Frontal cortex (tissue), 4 donors: ENCODE measurements around the gene CEBPZ. TPM values are rescaled to one million over a fixed set of nuclear protein-coding genes. Genes with fewer than 3 reads are reported as not detected.

ENCODE experiments used
- DNase-seq, 2 donors: peaks; one replicate each; pipeline ENCODE4 v3.0.0; 2012; ENCODE audit warnings: low spot score in 2 of 2
- FAIRE-seq: peaks from 2 replicates; lab custom pipeline; 2012; peaks lifted over from hg19 to GRCh38; lab: Jason Lieb, UNC
- total RNA-seq: library from RNA; depleted of rRNA; stranded (reverse); fragments of >200 nt; gene quantifications from one replicate; pipeline ENCODE4 v1.2.3, GENCODE V29; 2014
- donor health status: control.
- donor health status: control.
- donor health status: control.

The CEBPZ gene, protein sequence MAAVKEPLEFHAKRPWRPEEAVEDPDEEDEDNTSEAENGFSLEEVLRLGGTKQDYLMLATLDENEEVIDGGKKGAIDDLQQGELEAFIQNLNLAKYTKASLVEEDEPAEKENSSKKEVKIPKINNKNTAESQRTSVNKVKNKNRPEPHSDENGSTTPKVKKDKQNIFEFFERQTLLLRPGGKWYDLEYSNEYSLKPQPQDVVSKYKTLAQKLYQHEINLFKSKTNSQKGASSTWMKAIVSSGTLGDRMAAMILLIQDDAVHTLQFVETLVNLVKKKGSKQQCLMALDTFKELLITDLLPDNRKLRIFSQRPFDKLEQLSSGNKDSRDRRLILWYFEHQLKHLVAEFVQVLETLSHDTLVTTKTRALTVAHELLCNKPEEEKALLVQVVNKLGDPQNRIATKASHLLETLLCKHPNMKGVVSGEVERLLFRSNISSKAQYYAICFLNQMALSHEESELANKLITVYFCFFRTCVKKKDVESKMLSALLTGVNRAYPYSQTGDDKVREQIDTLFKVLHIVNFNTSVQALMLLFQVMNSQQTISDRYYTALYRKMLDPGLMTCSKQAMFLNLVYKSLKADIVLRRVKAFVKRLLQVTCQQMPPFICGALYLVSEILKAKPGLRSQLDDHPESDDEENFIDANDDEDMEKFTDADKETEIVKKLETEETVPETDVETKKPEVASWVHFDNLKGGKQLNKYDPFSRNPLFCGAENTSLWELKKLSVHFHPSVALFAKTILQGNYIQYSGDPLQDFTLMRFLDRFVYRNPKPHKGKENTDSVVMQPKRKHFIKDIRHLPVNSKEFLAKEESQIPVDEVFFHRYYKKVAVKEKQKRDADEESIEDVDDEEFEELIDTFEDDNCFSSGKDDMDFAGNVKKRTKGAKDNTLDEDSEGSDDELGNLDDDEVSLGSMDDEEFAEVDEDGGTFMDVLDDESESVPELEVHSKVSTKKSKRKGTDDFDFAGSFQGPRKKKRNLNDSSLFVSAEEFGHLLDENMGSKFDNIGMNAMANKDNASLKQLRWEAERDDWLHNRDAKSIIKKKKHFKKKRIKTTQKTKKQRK
- total RNA-seq, result 51.4 TPM

DNA sequence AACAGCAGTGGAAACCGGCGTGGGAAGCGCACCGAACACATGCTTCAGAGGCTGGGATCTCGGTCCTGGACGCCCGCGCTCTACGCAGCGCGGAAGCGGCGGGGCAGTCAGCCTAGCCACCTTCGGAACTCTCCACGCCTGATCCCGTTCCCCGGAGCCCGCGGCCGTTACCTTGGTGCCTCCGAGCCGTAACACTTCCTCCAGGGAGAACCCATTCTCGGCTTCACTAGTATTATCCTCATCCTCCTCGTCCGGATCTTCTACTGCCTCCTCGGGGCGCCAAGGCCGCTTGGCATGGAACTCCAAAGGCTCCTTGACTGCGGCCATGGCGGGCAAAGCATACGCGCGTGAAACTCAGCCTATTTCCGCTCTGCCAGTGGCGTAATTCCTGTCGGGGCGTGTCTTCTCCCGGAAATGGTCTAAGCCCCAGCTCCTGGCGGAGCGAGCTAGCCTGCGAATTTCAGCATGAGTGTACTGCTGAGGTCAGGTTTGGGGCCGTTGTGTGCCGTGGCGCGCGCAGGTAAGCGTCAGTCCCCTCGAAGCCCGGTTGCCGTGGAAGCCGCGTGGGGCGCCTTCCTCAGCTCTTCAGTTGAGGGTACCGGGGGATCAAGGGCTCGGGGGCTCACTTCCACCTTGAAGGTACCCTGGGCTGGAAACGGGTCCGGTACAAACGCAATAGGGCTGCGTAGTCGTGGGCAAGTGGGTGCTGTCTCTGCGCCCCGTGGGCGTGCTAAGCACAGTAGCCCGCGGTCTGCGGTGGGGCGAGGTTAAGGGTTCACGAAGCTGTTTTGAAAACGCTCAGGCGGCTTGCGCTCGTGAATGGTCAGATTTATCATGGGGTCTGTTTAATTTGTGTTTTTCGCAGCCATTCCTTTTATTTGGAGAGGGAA is at the start of gene CEBPZ, which contains the start of gene NDUFAF7:
Gene CEBPZ, minus strand, starts transcription at position 356 of the 890 bp plus-strand sequence. Its CDS starts 29 bp downstream, at position 327.
Gene NDUFAF7, plus strand, starts transcription at position 418 of the 890 bp plus-strand sequence. Its CDS starts 48 bp downstream, at position 466.
- FAIRE-seq (no peak), DNase-seq (peak; percentile 64 to 92)

DNA sequence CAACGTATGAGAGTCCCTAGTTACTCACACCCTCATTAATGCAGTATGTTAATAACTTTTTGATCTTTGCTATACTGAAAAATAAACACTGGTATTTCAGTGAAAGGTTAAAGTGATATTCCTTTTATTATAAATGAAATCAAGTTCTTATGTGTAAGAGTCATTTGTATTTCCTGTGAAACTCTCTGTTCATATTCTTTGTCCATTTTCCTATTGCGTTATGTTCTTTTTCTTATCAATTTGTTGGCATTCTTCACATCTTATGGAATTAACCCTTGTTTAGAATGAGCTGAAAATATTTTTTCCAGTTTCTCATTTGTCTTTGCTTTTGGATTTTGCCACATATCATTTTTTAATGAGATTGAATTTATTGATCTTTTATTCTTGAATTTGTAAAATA is 44.9 kb upstream of the CEBPZ start:
- no peak for FAIRE-seq
- DNase-seq, result no peak

DNA sequence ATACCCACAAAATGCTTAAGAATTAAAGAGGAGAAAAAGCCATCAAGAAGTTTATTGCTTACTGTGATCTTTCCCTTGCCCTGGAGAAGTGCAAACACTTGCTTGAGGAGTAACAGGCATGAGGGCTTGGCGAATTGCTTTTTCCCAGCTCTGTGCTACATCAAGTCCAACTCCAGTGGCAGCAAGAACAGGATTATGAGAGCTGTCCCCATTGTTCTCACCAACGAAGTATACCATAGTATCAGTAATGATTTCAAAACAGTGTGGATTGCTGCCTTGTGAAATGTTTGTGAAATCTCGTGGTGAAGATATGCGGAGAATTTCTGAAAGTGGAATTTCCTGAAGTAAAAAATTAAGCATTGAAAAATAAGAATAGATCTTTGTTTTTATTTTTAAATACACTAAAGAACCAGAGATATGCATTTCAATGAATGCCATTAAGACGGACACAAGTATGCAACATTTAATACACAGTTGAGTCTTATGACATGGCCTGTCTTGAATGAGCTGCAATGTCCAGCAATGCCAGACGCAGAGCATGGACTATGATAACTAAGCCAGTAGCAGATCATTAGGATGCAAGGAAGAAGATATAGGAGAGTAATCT is 43.1 kb upstream of the CEBPZ start:
- DNase-seq (no peak), FAIRE-seq (no peak)

DNA sequence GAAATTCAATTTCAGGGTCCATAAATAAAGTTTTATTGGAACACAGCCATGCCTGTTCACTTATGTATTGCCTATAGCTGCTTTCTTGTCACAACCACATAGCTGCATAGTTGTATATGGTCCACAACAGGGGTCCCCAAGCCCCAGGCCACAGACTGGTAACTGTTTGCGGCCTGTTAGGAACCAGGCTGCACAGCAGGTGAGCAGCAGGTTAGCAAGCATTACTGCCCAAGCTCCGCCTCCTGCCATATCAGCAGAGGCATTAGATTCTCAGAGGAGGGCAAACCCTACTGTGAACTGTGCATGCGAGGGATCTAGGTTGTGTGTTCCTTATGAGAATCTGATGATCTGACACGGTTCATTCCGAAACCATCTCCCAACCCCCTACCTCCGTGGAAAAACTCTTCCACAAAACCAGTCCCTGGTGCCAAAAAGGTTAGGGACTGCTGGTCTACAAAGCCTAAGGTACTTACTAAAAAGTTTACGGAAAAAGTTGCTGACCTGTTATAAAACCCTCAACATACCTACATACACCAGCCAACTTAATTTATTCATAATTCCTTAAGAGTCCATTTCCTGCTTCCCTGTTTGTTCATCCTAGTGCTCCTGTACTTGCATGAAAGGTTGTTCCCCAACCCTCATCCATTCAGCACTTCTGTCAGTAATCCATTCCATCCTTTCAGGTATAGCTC is 40.1 kb upstream of the CEBPZ start:
- FAIRE-seq, result no peak
- no peak for DNase-seq

DNA sequence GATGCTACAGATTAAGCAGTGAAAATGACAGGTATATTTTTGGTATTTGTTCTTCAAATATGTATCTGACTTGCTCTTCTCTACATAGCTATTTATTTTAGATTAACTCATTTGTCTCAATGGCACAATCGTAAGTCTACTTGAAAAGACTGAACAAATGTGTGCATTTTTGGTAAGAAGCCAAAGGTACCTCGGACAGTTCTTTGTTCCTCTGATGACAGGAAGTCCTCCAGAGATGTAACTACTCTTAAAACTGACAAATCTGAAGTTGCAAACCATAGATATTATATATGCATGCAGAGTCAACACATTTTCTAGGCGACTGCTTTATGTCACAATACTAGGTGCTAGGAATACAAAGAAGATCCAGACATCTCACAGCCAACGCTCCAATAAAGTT is 36.7 kb upstream of the CEBPZ start:
- no peak for FAIRE-seq

DNA sequence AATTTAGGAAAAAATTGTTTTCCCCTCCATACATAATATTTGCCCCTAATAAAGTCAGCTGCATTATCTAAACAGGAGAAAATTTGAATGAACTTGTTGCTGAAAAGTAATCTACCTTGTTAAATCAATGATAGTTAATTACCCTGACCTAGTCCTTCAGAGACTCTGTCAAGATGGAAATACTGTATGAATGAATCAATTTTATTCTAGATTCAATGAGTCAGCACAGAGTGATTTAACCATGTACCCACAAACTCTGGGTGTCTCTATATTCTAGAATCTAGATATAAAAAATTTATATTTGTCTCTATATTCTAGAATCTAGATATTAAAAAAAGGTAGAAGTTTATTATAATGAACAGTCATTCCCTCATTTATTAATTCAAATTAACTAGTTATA is 36.3 kb upstream of the CEBPZ start:
- FAIRE-seq (no peak), DNase-seq (no peak)

More for the DNA sequence above, 36.7 kb upstream of the CEBPZ start:
- no peak for DNase-seq

DNA sequence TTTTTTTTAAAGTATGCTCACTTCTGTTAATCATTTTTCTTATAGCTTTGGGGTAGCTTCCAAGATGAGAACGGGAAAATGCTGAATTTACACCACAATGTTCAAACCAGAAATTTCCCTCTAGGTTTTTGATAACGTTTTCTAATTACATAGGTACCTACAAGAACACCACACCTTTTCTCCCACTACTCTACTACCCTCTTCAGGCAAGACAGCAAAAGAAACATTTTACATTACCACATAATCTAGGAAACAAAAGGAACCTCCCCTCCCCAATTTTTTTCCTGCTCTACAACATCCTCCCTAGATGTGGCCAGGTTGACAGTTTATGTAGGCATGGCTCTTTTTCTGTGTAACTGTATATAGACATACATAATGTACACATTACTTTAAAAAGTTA is 32.4 kb upstream of the CEBPZ start:
- DNase-seq (no peak), FAIRE-seq (no peak)

DNA sequence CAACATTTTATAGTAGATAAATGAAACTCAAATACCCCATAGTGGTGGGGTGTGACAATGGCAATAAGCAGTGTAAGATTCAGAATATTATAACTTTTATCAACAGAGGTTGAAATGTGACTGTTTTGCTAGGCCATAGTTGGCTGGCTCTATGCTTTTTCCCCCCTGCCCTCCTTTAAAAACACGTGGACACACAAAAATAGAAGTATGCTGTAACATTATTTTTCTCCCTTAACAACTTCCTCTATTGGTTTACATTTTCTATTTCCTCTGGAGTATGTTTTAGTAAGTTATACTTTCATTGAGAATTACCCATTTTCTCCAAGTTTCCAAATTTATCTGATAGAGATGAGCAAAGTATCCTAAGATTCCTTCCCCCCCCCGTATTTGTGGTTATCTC is 31.1 kb upstream of the CEBPZ start:
- FAIRE-seq (no peak), DNase-seq (no peak)

DNA sequence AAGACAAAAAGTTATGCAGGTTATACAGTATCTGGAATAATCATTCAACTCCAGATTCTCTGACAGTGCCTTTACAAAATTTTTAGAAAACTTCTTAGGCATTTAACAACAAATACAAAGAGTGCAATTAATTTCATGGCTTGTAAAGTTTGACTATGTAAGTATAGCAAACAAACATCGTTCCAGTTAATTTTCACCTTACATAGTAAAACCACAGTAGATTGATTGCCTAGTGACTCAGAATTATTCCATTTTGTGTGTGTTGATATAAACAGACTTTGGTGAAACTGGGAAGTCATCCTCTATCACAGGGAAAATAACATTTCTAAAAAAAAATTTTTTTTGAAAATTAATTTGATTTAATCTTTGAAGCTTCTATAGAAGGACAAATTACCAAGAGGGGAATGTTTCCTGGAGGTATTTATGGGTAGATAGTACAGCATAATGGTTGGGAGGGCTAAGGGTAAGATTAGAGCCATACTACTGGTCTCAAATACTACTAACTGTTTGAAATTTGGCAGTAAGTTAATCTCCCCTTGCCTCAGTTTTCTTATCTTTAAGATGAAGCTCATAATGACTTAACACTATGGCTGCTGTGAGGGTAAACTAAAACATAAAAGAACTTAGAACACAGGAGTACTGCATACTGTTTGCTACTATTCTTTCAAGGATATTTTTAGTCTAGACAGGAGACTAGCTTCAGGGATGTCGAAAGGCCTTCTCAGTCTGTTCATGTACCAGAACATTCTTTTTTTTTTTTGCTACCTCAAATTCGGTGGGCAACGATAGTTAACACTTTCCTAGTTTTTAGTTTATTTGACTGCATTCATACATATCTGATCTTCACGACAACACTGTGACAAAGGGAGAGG is 19.7 kb upstream of the CEBPZ start:
- no peak for FAIRE-seq
- no peak for DNase-seq

DNA sequence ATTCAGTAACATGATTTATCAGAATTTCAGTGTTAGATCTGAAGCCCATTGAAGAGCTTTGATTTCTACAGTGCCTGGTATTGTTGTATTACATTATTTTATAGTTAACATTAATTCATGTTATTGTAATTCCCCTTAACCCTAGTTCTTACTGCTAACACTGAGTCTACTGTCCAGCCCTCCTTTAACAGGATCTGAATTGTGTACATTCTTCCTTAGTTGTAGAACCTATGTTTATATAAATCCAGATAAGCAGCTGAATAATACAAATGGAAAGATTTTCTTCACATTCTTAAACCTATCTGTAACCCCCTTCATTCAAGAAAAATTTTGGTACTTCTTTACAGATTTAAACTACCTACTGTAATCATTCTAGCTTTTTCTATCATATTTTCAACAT is 14.8 kb upstream of the CEBPZ start:
- FAIRE-seq, result no peak

DNA sequence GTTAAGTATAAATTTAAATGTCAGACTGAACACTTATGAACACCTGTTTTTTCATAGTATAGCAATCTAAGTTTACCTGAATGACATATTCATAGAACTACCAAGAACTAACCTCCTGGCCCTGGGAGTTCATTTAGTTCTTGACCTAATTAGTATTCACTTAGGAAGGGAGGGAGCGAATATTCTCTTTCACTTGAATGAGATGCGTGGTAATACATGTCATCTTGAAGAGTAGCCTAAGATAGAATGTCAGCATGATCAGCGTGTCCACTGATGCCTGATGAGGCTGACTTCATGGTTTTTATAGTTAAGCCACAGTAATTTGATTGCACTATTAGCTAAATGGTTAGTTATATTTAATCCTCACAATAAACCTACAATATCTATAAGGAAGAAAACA is 13.4 kb upstream of the CEBPZ start:
- no peak for DNase-seq
- no peak for FAIRE-seq

More for the DNA sequence above, 14.8 kb upstream of the CEBPZ start:
- no peak for DNase-seq

DNA sequence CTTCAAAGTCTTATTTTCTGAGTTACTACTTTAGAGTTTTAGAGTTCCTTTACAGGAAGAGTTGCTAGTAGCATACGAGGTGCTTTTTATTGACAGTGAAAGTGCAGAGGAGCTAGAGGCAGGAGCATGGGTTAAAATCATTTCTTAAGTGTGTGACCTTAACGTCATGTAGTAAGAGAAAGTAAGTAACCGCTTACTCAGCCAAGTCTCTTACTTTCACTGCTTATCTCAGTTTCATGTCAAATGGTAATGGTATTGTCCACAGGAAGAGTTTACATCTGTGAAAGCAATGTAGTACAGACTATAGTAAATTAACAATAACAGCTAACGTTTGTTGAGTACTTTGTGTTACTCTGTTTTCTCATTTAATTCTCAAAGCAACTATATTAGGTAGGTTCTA is 12.6 kb upstream of the CEBPZ start:
- FAIRE-seq, result no peak

DNA sequence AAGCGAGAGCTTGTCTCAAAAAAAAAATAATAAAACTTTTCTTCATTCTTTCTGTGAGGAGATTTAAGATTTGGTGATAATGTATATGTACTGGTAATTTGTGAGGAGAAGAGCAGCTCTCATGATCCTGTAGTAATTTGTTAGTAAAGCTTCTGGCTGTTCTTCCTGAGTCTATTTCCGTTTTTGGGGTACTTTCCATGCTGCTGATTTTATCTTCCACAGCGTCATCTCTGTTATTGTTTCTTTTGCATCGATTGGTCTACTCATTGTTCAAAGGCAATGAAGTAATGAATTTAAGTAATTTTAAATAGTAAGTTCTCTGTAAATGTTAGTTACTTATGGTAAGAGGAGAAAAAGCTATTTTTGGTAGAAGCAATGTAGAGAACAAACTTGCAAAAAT is 12.0 kb upstream of the CEBPZ start:
- no peak for DNase-seq
- FAIRE-seq, result no peak

More for the DNA sequence above, 12.6 kb upstream of the CEBPZ start:
- no peak for DNase-seq

DNA sequence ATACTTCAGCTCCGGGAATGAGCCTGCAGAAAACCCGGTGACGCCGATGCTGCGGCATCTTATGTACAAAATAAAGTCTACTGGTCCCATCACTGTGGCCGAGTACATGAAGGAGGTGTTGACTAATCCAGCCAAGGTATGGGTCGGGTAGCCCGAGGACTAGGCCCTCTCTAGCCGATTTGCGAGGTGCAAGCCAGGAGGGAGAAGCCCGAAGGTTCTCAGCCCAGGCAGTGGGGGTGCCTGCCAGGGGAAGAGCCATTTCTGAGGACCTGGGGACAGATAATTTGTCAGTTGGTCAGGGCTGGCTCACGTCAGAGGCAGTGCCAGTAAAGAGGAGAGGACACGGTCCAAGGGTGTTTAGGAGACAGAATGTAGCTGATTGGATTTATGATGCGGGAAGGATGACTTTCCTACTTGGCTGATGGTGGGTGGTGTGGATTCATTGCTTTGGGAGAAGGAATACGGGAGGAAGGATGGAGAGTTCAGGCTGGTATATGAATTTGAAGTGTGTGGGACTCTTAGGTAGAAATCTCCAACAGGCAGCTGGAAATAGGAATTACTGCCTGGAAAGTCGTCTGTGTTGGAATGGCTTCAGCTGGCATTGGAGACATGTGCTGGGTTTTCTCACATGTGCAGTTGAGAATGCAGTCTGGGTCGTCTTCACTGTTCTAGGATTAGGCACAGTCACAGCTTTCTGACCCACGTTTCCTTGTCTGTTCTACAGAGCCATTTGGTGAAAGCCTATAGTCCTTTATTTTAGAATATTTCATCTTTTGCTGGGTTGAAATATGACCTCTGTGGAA is 936 bp upstream of the CEBPZ start:
- no peak for FAIRE-seq
- DNase-seq, result peak in 1 of 2 donors; percentile 29

DNA sequence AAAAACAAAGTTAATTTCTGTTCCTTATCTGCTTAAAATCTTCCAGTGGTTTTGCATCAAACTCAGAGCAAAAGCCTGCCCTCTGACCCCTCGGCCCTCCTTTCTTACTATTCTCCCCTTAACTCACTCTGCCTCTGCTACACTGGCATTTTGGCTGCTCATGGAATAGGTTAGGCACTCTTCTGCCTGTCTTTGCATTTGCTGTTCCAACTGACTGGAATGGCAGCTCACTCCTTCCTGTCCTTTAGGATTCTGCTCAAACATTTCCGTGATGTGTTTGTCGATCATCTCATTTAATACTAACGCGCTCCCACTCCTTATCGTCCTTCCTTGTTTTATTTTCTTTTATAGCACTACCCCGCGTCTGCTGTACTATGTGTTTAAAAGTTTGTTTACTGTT is 815 bp downstream of the CEBPZ start:
- DNase-seq (no peak), FAIRE-seq (no peak)

DNA sequence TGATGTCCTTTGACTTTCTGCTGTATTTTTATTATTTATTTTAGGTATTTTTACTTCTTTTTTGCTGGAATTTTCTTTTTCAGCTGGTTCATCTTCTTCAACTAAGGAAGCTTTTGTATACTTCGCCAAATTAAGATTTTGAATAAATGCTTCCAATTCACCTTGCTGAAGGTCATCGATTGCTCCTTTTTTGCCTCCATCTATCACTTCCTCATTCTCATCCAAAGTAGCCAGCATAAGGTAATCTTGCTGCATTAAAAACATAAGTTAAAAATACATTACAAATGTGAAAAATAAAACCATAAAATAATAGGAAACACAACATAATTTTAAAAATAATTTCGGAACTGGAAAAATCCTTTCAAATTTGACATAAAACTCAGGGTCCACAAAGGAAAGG is 2.6 kb downstream of the CEBPZ start:
- DNase-seq (no peak), FAIRE-seq (no peak)

DNA sequence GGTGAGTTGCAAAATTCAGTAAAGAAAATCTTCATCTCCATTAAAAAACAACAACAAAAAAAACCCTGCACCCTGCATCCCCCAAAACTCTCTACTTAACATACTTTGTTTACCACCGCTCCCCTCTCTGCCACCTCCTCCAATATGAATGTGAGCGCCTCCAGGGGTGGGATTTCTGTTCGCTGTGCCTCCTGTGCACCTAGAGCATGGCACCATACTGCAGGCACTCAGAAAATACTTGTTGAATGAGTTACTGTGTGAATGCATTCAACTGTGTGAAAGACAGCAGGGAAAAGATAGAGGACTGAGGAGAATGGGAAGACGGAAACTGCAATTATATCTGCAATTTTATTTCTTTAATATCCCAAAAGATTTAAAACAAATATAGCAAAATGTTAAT is 4.5 kb downstream of the CEBPZ start:
- no peak for DNase-seq
- no peak for FAIRE-seq
